HL-60 (cell line): ENCODE results near the gene SLCO4A1.

Experiments
- GABPA ChIP-seq: IDR thresholded peaks from 2 replicates; pipeline ENCODE4 v1.6.1; 2012; ENCODE audit warnings: low read depth
- POLR2AphosphoS5 ChIP-seq: IDR thresholded peaks from 2 replicates; pipeline ENCODE4 v1.6.1; 2012; ENCODE audit warnings: low read depth
- TF ChIP-seq, protein P1 (sequence below): IDR thresholded peaks from one replicate; pipeline ENCODE4 v1.5.1; 2011; ENCODE audit warnings: low read length, control low read depth, inconsistent platforms; ENCODE audit not compliant: insufficient read depth

DNA sequence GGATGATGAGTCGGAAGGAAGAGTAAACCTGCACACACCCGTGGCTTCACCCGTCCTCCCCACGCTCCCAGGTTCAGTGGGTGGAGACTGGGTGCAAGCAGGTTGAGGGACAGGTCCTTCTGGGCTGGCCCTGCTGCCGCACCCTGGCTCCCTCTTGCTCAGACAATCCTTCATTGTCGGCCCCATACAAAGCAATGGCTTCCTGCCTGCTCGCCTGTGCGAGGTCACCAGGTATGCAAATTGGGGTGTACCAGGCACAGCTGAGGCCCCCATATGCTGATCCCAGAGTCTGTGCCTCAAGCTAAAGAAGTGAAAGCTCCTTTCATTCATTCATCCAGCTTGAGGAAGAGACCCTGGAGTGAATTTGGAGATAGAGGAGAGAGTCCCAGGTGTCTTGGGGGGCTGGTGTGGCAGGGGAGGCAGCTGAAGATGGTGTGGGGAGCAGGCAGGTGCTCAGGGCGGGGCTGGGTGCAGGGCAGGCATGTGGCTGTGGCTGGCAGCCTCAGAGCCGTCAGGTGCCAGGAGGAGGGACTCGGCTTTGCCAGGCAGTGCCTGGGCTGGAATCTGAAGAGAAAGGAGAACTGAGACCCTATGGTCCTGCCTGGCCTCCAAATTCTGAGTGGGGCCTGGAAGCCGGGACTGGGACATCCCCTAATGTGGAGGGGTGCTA lies 4.7 kb downstream of the SLCO4A1 start:
- TF ChIP-seq, protein P1, sequence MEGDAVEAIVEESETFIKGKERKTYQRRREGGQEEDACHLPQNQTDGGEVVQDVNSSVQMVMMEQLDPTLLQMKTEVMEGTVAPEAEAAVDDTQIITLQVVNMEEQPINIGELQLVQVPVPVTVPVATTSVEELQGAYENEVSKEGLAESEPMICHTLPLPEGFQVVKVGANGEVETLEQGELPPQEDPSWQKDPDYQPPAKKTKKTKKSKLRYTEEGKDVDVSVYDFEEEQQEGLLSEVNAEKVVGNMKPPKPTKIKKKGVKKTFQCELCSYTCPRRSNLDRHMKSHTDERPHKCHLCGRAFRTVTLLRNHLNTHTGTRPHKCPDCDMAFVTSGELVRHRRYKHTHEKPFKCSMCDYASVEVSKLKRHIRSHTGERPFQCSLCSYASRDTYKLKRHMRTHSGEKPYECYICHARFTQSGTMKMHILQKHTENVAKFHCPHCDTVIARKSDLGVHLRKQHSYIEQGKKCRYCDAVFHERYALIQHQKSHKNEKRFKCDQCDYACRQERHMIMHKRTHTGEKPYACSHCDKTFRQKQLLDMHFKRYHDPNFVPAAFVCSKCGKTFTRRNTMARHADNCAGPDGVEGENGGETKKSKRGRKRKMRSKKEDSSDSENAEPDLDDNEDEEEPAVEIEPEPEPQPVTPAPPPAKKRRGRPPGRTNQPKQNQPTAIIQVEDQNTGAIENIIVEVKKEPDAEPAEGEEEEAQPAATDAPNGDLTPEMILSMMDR = no peak
- TF ChIP-seq POLR2AphosphoS5 = no peak
- no peak for TF ChIP-seq GABPA
